Measurements from ENCODE around the gene DMRT1.

DMRT1 gene

GRCh38 chr9:875119-875962 lies 33.8 kb downstream of the DMRT1 start:
- H3K27me3 ChIP-seq (ENCODE audit: control insufficient read depth, insufficient read depth, low read length) = no peaks in the 10 kb centered on the region
- no peaks in the 10 kb centered on the region for H3K36me3 ChIP-seq (ENCODE audit: control insufficient read depth, insufficient read depth, low read length)
- H3K4me2 ChIP-seq (ENCODE audit: low read length) = no peak overlapping the region
- H3K9ac ChIP-seq = no peak overlapping the region
- no peak overlapping the region for H3K4me3 ChIP-seq (ENCODE audit: low read depth, low read length)
- no peaks in the 10 kb centered on the region for H3K79me2 ChIP-seq
- H3K4me1 ChIP-seq = no peaks in the 10 kb centered on the region
- TF ChIP-seq, protein P1, sequence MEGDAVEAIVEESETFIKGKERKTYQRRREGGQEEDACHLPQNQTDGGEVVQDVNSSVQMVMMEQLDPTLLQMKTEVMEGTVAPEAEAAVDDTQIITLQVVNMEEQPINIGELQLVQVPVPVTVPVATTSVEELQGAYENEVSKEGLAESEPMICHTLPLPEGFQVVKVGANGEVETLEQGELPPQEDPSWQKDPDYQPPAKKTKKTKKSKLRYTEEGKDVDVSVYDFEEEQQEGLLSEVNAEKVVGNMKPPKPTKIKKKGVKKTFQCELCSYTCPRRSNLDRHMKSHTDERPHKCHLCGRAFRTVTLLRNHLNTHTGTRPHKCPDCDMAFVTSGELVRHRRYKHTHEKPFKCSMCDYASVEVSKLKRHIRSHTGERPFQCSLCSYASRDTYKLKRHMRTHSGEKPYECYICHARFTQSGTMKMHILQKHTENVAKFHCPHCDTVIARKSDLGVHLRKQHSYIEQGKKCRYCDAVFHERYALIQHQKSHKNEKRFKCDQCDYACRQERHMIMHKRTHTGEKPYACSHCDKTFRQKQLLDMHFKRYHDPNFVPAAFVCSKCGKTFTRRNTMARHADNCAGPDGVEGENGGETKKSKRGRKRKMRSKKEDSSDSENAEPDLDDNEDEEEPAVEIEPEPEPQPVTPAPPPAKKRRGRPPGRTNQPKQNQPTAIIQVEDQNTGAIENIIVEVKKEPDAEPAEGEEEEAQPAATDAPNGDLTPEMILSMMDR (IDR thresholded peaks at IDR 0.05) = no peak
- no peak overlapping the region for H3K27ac ChIP-seq
- H3K9me3 ChIP-seq (ENCODE audit: control insufficient read depth, low read length) = no peaks in the 10 kb centered on the region
- no peak overlapping the region for H2AFZ ChIP-seq

DNA sequence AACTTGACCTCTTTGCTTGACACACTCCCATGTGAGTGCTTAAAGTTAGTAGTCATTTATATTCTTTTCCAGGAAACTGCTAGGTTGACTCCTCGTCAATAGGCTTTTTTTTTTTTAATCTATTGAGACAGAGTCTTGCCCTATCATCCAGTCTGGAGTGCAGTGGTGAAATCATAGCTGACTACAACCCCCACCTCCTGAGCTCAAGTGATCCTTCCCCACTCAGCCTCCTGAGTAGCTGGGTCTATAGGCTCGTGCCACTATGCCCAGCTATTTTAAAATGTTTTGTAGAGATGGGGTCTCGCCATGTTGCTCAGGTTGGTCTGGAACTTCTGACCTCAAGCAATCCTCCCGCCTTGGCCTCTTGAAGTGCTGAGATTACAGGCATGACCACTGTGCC lies 34.9 kb downstream of the DMRT1 start:
- H3K4me3 ChIP-seq (ENCODE audit: low read depth, low read length) = no peak overlapping the region
- no peaks in the 10 kb centered on the region for H3K79me2 ChIP-seq
- no peak overlapping the region for H3K27ac ChIP-seq
- TF ChIP-seq, protein P1 (IDR thresholded peaks at IDR 0.05) = no peak
- no peak overlapping the region for H2AFZ ChIP-seq
- no peaks in the 10 kb centered on the region for H3K9me3 ChIP-seq (ENCODE audit: control insufficient read depth, low read length)
- H3K4me2 ChIP-seq (ENCODE audit: low read length) = no peak overlapping the region
- H3K27me3 ChIP-seq (ENCODE audit: control insufficient read depth, insufficient read depth, low read length) = no peaks in the 10 kb centered on the region
- H3K36me3 ChIP-seq (ENCODE audit: control insufficient read depth, insufficient read depth, low read length) = no peaks in the 10 kb centered on the region
- no peaks in the 10 kb centered on the region for H3K4me1 ChIP-seq
- H3K9ac ChIP-seq = no peak overlapping the region

GRCh38 chr9:878239-878638 lies 36.7 kb downstream of the DMRT1 start:
- Histone ChIP-seq H3K27me3 (ENCODE audit: control insufficient read depth, insufficient read depth, low read length) (no peaks in the 10 kb centered on the region), H3K4me2 (ENCODE audit: low read length) (no peak overlapping the region), H3K4me3 (ENCODE audit: low read depth, low read length) (no peak overlapping the region), H3K9ac (no peak overlapping the region), H3K4me1 (no peaks in the 10 kb centered on the region), H3K27ac (no peak overlapping the region), H3K36me3 (ENCODE audit: control insufficient read depth, insufficient read depth, low read length) (no peaks in the 10 kb centered on the region), H2AFZ (no peak overlapping the region), H3K9me3 (ENCODE audit: control insufficient read depth, low read length) (no peaks in the 10 kb centered on the region), H3K79me2 (no peaks in the 10 kb centered on the region)
- TF ChIP-seq, protein P1 (IDR thresholded peaks at IDR 0.05) = no peak

GRCh38 chr9:880725-881124 lies 39.2 kb downstream of the DMRT1 start:
- no peaks in the 10 kb centered on the region for H3K4me1 ChIP-seq
- H2AFZ ChIP-seq = no peak overlapping the region
- H3K36me3 ChIP-seq (ENCODE audit: control insufficient read depth, insufficient read depth, low read length) = no peaks in the 10 kb centered on the region
- no peak overlapping the region for H3K4me2 ChIP-seq (ENCODE audit: low read length)
- TF ChIP-seq, protein P1 (IDR thresholded peaks at IDR 0.05) = no peak
- H3K27ac ChIP-seq = no peak overlapping the region
- no peaks in the 10 kb centered on the region for H3K9me3 ChIP-seq (ENCODE audit: control insufficient read depth, low read length)
- no peaks in the 10 kb centered on the region for H3K79me2 ChIP-seq
- H3K4me3 ChIP-seq (ENCODE audit: low read depth, low read length) = no peak overlapping the region
- no peak overlapping the region for H3K9ac ChIP-seq
- no peaks in the 10 kb centered on the region for H3K27me3 ChIP-seq (ENCODE audit: control insufficient read depth, insufficient read depth, low read length)

- Histone ChIP-seq H3K27ac (no peak overlapping the region), H3K4me3 (ENCODE audit: low read depth, low read length) (no peak overlapping the region), H3K4me2 (ENCODE audit: low read length) (no peak overlapping the region), H3K9ac (no peak overlapping the region), H3K9me3 (ENCODE audit: control insufficient read depth, low read length) (no peaks in the 10 kb centered on the region), H2AFZ (no peak overlapping the region), H3K27me3 (ENCODE audit: control insufficient read depth, insufficient read depth, low read length) (no peaks in the 10 kb centered on the region), H3K4me1 (no peaks in the 10 kb centered on the region), H3K79me2 (no peaks in the 10 kb centered on the region), H3K36me3 (ENCODE audit: control insufficient read depth, insufficient read depth, low read length) (no peaks in the 10 kb centered on the region)
- TF ChIP-seq, protein P1 (IDR thresholded peaks at IDR 0.05) = no peak
These were observed 41.0 kb downstream of the DMRT1 start for GRCh38 chr9:882416-882924.
